Liver (tissue), 9 donors: ENCODE data around the gene SH2D4B. TPM values are rescaled to one million over a fixed set of nuclear protein-coding genes. Genes with fewer than 3 reads are reported as not detected.

ENCODE experiments used
- DNase-seq: peaks from one replicate; pipeline ENCODE4 v3.0.0-alpha.2; 2017; ENCODE audit warnings: low spot score
- H3K27ac ChIP-seq, 2 donors: one replicate each; pipeline ENCODE4 v1.7.0; 2013; ENCODE audit warnings: inconsistent platforms in 2 of 2, low read length in 2 of 2, control low read depth in 1 of 2, low read depth in 1 of 2, mild to moderate bottlenecking in 1 of 2
- H3K27me3 ChIP-seq, 4 donors: one replicate each; pipeline versions ENCODE4 v1.6.1 to v1.7.0; 2013; ENCODE audit warnings: low read length in 3 of 4, inconsistent platforms in 1 of 4, mild to moderate bottlenecking in 1 of 4, moderate library complexity in 1 of 4; ENCODE audit not compliant: control insufficient read depth in 4 of 4, insufficient read depth in 4 of 4
- H3K36me3 ChIP-seq, 4 donors: one replicate each; pipeline versions ENCODE4 v1.6.1 to v1.7.0; 2013; ENCODE audit warnings: low read length in 3 of 4, mild to moderate bottlenecking in 3 of 4, low read depth in 1 of 4, moderate library complexity in 1 of 4; ENCODE audit not compliant: control insufficient read depth in 4 of 4, insufficient read depth in 3 of 4
- H3K4me1 ChIP-seq, 4 donors: one replicate each; pipeline versions ENCODE4 v1.6.1 to v1.7.0; 2013; ENCODE audit warnings: low read length in 3 of 4, mild to moderate bottlenecking in 3 of 4, moderate library complexity in 1 of 4; ENCODE audit not compliant: control insufficient read depth in 4 of 4, insufficient read depth in 4 of 4
- H3K4me3 ChIP-seq, 3 donors: one replicate each; pipeline versions ENCODE4 v1.6.1 to v1.7.0; 2013; ENCODE audit warnings: low read length in 3 of 3, control low read depth in 1 of 3, low read depth in 1 of 3, mild to moderate bottlenecking in 1 of 3
- H3K9ac ChIP-seq, 2 donors: one replicate each; pipeline ENCODE4 v1.7.0; 2013; ENCODE audit warnings: low read length in 2 of 2, mild to moderate bottlenecking in 2 of 2, moderate library complexity in 2 of 2, control low read depth in 1 of 2, low read depth in 1 of 2
- H3K9me3 ChIP-seq, 4 donors: one replicate each; pipeline versions ENCODE4 v1.6.1 to v1.7.0; 2013; ENCODE audit warnings: low read length in 3 of 4; ENCODE audit not compliant: control insufficient read depth in 4 of 4
- EGR1 ChIP-seq, 2 donors: IDR thresholded peaks; 2 replicates each; pipeline ENCODE4 v1.6.1; 2016 to 2018; ENCODE audit warnings: antibody characterized with exemption in 2 of 2, low read depth in 2 of 2
- HNF4G ChIP-seq: IDR thresholded peaks from 2 replicates; pipeline ENCODE4 v1.6.1; 2016; ENCODE audit warnings: antibody characterized with exemption
- RXRA ChIP-seq, 2 donors: IDR thresholded peaks; 2 replicates each; pipeline ENCODE4 v1.6.1; 2017 to 2018; ENCODE audit warnings: antibody characterized with exemption in 2 of 2, mild to moderate bottlenecking in 1 of 2
- TAF1 ChIP-seq: conservative IDR thresholded peaks from 2 replicates; pipeline ENCODE4 v1.6.1; 2016; ENCODE audit warnings: antibody characterized with exemption, mild to moderate bottlenecking
- WGBS: extraction: QIAGEN DNeasy Blood & Tissue Kit; methylation state at CpG from one replicate; pipeline ENCODE4 v1.1.7; 2013; 5-methylcytosine and 5-hydroxymethylcytosine counted together
- polyA plus RNA-seq, 2 donors: library from polyadenylated mRNA; stranded (reverse) in 1 of 2; unstranded in 1 of 2; fragments of 200-250 nt in 1 of 2; fragments of >200 nt in 1 of 2; fragmentation: Nextera tagmentation in 1 of 2; extraction: Ambion mirVana in 1 of 2; gene quantifications; one replicate each; pipeline versions ENCODE4 v1.2.1 to v1.2.3, GENCODE V29; 2013 to 2015
- total RNA-seq, 2 donors: library from RNA; depleted of rRNA; stranded (reverse); fragments of >200 nt; gene quantifications; one replicate each; pipeline ENCODE4 v1.2.3, GENCODE V29; 2014
- TF ChIP-seq, protein P1 (sequence below): fragments of 150-350 bp; IDR thresholded peaks from 2 replicates; pipeline ENCODE4 v1.5.1; 2017; ENCODE audit warnings: improper control_type of control experiment, low read depth, low read length; ENCODE audit not compliant: missing input control
- TF ChIP-seq, protein P2 (sequence below): IDR thresholded peaks from 2 replicates; pipeline ENCODE4 v1.6.1; 2016; ENCODE audit warnings: antibody characterized with exemption, mild to moderate bottlenecking
- TF ChIP-seq, protein P3 (sequence below): IDR thresholded peaks from 2 replicates; pipeline ENCODE4 v1.6.1; 2016; ENCODE audit warnings: antibody characterized with exemption
- TF ChIP-seq, protein P4 (sequence below): IDR thresholded peaks from 2 replicates; pipeline ENCODE4 v1.6.1; 2016; ENCODE audit warnings: antibody characterized with exemption
- donor health status: healthy.
- donor health status: healthy.
- donor health status: healthy.
- donor health status: healthy.
- donor health status: healthy.

The SH2D4B gene
- total and polyA plus RNA-seq, 4 donors: 0.19 TPM; not detected in 3

DNA sequence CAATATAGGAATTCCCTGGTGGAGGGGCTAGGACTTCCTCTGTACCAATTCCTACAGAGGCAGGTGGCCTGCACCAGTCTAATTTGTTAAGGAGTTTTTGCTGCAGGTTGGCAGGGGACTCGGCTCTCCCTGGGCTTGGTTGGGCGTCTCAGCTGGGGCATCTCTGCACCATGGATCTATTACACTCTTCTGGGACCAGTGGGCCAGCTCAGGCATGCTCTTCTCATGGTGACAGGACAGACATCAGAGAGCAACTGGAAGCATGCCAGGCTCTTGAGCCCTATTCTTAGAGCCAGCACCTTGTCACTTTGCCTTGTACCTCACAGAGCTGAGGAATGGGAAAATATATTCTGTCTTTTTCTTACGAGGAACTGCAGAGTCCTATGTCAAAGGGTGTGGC is 74.6 kb downstream of the SH2D4B start:
- no peaks in the 10 kb centered on the region for H3K27me3 ChIP-seq
- no peaks in the 10 kb centered on the region for H3K36me3 ChIP-seq
- no peak for DNase-seq
- H3K9ac ChIP-seq: no peak overlapping the region
- no peak overlapping the region for H3K27ac ChIP-seq
- H3K4me1 ChIP-seq: no peaks in the 10 kb centered on the region
- 83% methylated on average over 3 of the region's 3 CpGs for WGBS
- TF ChIP-seq, protein P1, sequence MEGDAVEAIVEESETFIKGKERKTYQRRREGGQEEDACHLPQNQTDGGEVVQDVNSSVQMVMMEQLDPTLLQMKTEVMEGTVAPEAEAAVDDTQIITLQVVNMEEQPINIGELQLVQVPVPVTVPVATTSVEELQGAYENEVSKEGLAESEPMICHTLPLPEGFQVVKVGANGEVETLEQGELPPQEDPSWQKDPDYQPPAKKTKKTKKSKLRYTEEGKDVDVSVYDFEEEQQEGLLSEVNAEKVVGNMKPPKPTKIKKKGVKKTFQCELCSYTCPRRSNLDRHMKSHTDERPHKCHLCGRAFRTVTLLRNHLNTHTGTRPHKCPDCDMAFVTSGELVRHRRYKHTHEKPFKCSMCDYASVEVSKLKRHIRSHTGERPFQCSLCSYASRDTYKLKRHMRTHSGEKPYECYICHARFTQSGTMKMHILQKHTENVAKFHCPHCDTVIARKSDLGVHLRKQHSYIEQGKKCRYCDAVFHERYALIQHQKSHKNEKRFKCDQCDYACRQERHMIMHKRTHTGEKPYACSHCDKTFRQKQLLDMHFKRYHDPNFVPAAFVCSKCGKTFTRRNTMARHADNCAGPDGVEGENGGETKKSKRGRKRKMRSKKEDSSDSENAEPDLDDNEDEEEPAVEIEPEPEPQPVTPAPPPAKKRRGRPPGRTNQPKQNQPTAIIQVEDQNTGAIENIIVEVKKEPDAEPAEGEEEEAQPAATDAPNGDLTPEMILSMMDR: no peak
- TF ChIP-seq EGR1 (IDR thresholded peaks at IDR 0.05; ENCODE audit: low read depth in 2 of 2) (no peak), TAF1 (no peak)
- TF ChIP-seq, protein P2, sequence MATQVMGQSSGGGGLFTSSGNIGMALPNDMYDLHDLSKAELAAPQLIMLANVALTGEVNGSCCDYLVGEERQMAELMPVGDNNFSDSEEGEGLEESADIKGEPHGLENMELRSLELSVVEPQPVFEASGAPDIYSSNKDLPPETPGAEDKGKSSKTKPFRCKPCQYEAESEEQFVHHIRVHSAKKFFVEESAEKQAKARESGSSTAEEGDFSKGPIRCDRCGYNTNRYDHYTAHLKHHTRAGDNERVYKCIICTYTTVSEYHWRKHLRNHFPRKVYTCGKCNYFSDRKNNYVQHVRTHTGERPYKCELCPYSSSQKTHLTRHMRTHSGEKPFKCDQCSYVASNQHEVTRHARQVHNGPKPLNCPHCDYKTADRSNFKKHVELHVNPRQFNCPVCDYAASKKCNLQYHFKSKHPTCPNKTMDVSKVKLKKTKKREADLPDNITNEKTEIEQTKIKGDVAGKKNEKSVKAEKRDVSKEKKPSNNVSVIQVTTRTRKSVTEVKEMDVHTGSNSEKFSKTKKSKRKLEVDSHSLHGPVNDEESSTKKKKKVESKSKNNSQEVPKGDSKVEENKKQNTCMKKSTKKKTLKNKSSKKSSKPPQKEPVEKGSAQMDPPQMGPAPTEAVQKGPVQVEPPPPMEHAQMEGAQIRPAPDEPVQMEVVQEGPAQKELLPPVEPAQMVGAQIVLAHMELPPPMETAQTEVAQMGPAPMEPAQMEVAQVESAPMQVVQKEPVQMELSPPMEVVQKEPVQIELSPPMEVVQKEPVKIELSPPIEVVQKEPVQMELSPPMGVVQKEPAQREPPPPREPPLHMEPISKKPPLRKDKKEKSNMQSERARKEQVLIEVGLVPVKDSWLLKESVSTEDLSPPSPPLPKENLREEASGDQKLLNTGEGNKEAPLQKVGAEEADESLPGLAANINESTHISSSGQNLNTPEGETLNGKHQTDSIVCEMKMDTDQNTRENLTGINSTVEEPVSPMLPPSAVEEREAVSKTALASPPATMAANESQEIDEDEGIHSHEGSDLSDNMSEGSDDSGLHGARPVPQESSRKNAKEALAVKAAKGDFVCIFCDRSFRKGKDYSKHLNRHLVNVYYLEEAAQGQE: no peak
- no peak overlapping the region for H3K4me3 ChIP-seq
- no peaks in the 10 kb centered on the region for H3K9me3 ChIP-seq

DNA sequence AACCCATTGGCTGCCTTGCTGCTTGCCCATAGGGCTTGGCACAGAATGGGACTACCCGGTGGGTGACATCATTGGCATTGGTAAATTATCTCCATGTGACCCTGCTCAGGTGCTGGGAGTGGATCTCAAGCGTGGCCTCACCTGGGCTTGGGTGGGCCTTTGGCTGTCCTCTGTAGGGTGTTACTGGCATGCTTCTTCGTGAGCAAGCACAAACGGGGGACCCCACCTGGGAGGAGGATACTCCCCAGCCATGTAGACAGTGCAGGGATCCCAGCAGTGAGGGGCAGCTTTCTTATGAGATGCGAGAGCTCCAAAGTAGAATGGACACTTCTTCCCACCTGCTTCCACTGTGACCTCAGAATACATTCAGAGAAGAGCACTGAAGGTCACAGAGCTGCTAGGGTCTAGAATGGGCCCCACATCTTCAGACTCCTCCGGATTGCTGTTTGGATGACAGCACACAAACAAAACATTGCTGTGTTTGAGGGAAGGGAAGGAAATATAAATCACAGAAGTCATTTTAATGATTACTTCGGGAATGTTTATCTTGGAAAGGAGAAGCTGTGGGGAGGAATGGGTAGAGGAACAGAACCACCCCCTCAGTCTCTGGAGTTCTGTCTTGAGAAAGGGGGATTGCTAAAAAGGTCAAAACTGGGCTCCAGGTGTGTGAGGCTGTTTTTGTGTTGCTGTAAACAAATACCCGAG is 75.9 kb downstream of the SH2D4B start:
- Histone ChIP-seq H3K4me3 (no peak overlapping the region), H3K4me1 (no peaks in the 10 kb centered on the region), H3K9ac (no peak overlapping the region), H3K36me3 (no peaks in the 10 kb centered on the region), H3K27ac (no peak overlapping the region), H3K9me3 (no peaks in the 10 kb centered on the region), H3K27me3 (no peaks in the 10 kb centered on the region)
- WGBS: 80% methylated on average over 8 of the region's 8 CpGs
- DNase-seq: no peak
- TF ChIP-seq HNF4G: no peak
- TF ChIP-seq, protein P3, sequence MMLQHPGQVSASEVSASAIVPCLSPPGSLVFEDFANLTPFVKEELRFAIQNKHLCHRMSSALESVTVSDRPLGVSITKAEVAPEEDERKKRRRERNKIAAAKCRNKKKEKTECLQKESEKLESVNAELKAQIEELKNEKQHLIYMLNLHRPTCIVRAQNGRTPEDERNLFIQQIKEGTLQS: no peak
- TF ChIP-seq, protein P1: no peak
- TF ChIP-seq RXRA (IDR thresholded peaks at IDR 0.05): no peak
- TF ChIP-seq, protein P4, sequence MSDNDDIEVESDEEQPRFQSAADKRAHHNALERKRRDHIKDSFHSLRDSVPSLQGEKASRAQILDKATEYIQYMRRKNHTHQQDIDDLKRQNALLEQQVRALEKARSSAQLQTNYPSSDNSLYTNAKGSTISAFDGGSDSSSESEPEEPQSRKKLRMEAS: no peak
- no peak for TF ChIP-seq EGR1 (IDR thresholded peaks at IDR 0.05; ENCODE audit: low read depth in 2 of 2)
